Central memory CD4-positive, alpha-beta T cell (primary cell): ENCODE results near the gene UMAD1.

Experiments used
- DNase-seq: peaks from one replicate; pipeline ENCODE4 v3.0.0; 2022

The UMAD1 gene

DNA sequence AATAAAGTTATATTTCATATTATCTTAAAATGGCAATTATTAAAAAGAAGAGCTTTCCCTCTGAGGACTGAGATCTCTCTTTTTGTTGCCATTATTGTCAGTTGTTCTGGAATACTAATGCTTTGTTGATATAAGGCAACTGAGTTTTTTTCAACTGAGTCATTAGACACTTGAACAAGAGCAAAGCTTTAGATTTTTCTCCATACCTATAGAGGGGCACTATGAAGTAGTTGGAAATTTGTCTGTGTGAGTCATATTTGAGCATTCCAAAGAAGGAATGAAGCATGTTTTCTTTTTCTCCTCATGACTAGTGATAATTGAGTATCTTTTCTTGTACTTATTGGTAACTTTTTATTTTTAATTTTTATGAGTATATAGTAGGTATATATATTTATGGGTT, 53.3 kb downstream of the UMAD1 start:
- DNase-seq, result no peak

DNA sequence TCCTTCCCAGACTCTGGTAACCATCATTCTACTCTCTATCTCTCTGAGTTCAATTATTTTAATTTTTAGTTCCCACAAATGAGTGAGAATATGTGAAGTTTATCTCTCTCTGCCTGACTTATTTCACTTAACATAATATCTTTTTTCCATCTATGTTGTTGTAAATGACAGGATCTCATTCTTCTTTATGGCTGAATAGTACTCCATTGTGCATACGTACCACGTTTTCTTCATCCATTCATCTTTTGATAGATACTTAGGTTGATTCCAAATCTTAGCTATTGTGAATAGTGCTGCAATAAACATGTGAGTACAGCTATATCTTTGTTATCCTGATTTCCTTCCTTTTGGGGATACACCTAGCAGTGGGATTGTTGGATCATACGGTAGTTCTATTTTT, 54.0 kb downstream of the UMAD1 start:
- DNase-seq, result no peak

DNA sequence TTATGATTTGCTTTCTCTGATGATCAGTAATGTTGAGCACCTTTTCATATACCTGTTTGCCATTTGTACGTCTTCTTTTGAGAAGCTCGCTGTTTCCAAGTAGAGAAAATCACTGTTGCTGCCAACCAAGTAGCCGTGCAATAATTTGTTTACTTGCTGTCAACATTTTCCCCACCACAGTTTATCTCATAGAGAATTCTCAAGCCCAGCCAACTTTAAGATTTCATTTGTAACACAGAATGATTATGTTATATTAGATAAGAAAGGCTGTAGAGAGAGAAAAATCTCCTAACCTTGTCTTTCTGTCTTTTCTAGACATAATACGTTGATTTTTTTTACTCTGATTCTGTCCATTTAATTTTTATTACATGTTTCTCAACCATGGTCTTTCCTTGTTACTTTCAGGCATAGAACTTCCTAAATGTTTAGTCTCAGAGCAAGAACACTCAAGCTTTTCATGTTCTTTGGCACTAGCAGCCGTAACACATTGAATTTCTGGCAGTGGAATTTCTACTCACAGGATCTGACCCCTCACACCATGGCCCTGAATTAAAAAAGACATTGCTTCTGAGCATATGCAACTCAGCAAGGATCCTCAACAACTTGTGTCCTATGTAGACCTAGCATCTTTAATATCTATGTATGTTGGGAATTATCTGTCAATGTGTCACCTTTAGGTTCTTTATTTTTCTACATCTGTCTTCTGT, 54.7 kb downstream of the UMAD1 start:
- DNase-seq, result no peak

DNA sequence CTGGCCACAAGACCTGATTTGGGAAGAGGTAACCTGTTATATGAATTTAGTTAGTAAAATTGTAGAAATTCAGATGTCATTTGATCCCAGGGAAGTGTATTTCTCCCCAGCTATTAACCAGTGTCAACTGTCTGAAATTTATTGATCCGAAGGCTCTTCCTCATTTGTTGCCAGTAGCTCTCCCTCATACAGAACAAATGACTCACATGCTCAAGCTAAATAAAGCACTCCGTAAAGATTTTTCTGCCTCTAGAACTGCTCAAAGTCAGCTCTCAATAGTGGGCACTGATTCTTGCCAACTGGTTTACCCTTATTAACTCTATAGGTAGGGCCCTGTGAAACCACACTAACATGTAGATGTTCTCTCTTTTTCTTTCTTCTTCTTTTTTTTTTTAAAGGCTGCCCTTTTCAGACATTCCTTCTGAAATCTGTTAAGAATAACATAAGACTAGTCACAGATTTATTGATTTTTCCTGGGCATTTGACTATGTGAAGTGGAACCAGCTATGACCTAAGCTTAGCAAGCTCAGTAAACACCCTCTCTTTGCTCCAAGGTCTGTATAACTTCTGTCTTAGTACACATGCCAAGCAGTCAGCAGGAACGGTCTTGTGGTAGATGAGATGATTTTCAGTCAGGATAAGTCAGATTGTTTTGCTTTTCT, 56.0 kb downstream of the UMAD1 start:
- no peak for DNase-seq

DNA sequence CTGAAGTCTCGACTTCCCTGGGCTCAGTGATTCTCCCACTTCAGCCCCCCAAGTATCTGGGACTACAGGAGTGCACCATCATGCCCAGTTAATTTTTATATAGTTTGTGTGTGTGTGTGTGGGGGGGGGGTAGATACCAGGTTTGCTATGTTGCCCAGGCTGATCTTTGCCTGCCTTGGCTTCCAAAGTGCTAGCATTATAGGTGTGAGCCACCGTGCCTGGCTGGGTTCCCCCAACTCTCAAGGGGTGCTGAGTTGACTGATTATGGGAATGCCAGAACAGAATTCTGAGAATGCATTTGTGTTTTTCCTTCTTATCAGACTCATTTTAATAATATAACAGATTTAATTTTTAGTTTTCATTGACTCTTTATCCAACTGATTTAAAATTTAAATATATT, 58.4 kb downstream of the UMAD1 start:
- no peak for DNase-seq

DNA sequence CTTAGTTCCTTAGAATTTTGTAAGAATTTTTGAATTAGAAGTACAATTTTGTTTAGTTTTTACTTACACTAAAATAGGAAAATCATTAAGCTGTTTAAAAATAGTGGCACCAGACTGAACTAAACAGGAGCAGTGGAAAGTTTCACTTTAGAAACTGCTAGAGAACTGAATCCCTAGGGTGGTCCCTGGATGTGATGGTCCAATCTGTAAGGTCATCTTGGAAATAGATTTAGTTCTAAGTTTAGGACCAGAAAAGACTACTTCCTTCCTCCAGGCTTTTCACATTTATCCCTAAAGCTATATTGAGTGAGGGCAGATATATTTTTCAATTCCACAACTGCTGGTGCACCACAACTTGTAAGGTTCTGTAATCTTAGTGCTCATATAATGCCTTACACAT, 58.8 kb downstream of the UMAD1 start:
- DNase-seq, result no peak

DNA sequence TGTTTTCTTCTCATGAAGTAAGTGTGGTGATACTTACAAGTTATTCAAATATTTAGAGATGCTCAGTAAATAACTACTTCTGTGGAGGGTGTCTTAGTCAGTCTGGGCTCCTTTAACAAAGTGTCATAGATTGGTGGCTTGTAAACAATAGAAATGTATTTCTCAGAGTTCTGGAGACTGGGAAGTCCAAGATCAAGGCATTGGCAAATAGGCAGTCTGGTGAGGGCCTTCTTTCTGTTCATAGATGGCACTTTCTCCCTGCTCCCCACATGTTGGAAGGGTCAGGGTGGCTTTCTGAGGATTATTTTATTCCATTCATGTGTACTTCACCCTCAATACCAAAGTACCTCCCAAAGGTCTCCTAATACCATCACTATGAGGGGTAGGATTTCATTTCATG, 59.4 kb downstream of the UMAD1 start:
- DNase-seq, result no peak

DNA sequence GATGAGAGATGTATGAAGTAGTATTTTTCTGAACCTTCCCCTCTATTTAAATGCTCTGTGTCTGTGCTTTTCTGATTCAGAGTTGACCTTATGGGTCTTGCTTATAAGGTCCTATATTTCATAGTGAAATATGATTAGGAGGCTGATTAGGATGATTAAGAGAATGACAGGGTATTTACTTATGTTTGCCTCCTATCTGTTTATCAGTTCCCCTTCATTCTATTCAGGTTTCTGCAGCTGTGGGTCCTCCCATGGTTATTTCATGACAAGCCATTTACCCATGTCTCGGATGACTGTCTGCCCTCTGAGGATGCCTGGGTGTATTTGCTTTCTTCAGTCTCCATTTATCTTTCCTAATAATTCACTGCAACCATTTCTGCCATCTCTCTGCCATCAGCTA, 61.0 kb downstream of the UMAD1 start:
- no peak for DNase-seq

DNA sequence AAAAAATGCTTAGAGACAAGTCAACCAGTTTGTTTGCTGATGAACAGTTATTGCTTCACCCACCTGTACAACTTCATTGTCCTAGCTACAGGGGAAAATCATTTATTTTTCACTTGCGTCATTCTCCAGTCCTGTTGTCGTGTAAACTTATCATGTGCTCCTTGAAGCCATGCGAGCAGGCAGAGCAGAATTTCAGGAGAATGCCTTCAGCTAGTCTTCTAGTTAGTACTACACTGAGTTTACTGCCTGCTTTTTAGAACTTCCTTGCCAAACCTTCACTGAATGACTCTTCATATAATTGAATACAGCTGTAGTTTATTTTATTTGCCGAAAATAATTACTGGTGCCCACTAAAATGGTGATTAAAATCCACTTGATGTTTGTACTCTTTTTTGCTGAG, 62.3 kb downstream of the UMAD1 start:
- DNase-seq, result no peak

DNA sequence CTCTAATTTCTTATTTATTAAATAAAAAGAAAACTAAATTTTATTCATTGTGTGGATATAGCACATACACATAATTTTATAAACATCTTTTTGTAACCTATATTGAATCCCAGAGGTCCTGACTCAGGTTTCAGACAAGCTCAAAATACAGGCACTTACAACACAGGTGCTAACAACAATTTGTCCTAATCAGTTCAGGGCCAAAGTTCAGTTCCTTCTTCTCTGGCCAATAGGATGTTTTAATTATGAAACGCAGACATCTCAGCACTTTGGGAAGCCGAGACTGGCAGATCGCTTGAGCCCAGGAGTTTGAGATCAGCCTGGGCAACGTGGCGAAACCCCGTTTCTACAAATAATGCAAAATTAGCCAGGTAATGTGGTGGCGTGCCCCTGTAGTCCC, 62.9 kb downstream of the UMAD1 start:
- DNase-seq, result no peak

DNA sequence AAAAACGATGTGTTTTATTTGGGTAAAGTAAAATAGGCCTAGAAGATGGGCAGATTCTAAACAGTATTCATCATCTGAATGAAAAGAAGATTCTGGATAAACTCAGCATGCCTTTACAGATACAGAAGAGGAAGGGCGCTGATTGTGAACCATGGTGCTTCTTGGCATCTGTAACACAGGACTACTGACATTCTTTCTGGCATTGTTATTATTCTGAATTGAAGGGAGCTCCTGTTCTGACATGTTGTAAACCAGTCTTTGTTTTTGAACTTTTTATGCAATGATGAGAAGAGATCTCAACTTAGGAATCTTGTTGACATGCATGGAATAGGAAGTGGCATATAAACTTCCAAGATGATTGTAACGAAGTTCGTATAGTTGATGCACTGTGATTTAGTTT, 64.3 kb downstream of the UMAD1 start:
- no peak for DNase-seq

DNA sequence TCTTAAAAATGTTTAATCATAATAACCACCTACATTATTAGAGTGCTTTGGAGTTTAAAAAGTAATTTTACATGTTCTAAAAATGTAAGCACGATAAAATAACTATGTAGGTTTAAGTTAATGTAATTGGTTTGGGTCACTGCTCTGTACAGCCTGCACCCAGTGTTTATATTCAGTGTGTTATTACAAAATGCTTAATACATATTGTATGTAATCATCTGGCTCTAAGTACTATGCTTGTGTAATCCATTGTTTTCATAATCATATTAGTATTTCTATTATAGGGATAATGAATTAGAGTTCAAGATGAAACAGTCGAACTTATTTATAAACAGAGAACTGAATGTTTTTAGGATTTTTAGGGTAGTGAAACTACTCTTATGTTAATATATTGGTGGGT, 64.8 kb downstream of the UMAD1 start:
- no peak for DNase-seq

DNA sequence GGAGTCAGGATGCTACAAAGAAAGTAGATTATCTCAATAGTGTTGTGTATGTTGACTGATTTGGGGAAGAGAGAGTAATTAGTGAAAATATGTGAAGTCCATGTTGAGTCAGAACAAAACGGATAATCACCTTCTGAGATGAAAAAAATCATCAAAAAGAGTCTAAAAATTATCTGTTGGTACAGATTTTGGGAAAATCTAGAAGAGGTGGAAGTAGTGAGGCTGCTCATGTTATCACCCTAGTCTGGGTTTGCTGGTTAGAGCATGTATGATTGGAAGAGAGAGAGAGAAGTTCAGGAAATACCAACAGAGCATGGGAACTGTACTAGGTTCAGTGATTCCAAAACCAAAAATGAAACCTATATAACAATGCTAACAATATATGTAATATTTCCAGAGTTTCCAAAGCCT, 65.6 kb downstream of the UMAD1 start:
- DNase-seq, result no peak

DNA sequence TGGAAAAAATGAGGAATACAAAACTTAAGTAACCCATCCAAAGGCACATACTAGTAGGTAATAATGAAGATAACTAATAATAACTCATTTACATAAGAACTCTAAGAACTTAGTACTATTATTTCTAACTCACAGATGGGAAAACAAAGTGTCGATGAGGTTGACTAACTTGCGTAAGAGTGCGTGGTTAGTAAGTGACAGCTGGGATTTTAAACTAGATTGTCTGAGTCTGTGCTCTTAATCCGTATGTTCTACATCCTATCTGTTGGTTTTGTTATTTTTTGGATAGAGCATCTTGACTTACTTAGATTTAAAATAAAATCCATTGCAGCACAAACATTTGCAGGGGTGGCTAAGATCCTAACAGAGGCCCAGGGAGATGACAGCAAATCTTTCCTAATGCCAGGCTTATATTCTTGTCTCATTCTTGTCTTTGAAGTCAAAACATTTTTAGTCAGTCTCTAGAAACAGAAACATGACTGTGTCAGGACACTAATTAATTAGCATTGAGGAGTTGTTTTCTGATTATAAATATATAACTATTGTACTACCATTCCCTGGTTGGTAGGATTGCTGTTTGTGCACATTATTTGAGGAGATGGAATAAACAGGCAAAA, 66.1 kb downstream of the UMAD1 start:
- no peak for DNase-seq

DNA sequence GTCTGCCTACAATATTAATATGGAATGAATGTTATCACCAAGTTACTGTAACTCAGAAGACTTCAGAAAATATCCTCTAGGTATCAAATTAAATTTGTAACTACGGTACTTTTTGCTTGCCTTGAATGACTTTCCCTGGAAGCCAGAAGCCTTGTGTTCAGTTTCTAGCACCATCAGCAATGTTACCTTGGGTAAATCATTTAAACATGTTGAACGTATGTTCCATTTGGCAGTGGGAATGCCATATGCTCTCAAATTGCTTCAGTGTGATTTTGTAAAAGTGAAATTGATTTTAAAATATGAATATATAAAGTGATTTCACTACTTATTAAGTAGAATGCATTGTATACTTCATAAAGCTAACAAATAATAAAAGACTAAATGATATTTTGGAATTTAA, 66.7 kb downstream of the UMAD1 start:
- DNase-seq, result no peak

DNA sequence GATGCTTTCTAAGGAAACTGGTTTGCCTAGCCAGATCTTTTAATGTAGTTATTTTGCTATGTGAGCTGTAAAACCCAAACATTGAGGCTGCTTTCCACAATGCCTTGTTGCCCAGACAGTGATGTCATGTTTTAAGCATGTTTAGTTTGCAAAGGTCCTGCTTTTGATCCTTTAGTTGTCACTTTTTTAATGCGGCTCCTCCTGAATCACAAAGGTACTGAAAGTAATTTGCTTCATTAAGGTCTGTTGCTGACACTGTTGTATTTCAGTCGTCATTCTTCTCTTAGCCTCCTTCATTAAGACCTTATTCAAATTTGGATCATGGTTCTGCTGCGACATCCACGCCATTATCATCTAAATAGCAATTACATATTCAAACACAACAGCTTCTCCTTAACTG, 67.3 kb downstream of the UMAD1 start:
- DNase-seq, result no peak

DNA sequence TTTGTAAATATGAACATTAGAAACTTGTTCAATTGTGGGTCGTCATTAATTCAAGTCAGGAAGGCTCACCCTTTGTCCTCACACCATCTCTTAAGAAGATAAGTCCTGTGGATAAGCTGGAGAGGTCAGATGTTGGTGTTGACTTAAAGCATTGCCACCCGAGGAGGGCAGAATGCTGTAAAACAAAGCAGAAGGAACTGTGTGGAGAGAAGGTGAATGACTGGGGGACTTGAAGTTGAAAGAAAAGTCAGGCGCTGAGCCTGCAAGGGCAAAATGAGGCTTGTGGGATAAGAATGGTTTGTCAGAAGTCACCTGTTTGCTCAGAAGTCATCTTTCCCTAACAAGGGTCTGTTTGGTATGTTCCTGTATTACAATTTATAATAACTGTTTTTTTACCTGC, 68.7 kb downstream of the UMAD1 start:
- no peak for DNase-seq

DNA sequence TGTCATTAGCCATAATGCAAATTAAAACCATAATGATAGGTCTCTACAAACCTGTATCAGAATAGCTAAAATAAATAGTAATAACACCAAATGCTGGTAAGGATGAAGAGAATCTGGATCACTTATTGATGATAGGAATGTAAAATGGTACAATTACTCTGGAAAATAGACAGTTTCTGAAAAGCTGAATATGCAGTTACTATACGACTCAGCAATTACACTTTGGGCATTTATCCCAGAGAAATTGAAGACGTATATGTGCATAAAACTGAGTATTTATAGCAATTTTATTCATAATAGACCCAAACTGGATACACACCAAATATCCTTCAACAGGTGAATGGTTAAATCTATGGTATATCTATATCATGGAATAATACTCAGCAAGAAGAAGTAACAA, 69.9 kb downstream of the UMAD1 start:
- DNase-seq, result no peak

DNA sequence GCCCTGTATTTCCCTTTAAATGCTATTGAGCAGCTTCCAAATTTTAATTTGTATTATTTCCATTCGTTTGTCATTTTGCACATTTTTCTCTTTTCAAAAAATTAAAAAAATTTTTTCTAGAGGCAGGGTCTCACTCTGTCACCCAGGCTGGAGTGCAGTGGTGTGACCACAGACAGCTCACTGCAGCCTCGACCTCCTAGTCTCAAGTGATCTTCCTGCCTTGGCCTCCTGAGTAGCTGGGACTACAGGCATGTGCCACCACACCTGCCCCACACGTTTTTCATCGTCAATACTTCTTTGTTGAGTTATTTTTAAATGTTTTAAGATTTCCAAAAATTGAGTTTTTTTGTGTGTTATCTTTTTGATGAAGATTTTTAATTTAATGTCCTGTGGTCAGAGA, 73.2 kb downstream of the UMAD1 start:
- DNase-seq, result no peak

DNA sequence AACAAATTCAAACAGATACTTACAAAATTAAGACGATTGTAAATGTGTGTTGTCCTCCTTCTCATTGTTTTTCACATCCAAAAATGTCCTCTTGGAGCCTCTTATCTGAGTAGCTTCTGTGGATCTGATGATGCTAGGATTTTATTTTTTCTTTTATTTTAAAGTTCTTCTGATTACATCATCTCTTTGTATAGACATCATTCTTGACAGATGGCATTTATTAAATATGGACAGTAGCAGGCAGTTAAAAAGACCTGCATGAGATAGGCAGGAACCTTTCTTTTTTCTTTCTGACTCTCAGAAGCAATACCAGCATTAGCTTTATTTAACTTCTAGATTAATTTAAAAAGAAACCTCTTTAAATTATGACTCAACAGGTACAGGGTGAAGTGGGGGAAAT, 77.9 kb downstream of the UMAD1 start, which contains the start of gene RPA3:
Gene RPA3 (minus strand): TSS at position 116 of the 400 bp plus-strand sequence. CDS start 78,189 bp downstream, outside the sequence.
- DNase-seq, result no peak

DNA sequence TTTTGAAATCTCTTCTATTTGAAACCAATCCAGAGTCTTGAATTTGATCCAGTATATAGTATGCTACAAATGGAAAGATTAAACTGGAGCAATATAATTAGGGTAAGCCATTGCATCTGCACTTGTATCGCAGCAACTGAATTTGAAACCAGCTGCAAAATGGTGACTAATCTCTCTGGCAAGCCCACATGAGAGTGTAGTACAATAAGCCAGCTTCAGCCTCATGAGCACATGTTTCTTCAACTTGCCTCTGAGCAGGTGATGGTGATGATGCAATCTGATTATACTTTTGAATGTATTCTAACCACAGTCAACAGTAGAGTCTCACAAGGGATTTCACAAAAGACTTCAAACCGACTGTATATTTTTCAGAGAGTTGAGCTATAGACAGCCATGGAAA, 78.7 kb downstream of the UMAD1 start:
- peak; percentile 1 for DNase-seq

DNA sequence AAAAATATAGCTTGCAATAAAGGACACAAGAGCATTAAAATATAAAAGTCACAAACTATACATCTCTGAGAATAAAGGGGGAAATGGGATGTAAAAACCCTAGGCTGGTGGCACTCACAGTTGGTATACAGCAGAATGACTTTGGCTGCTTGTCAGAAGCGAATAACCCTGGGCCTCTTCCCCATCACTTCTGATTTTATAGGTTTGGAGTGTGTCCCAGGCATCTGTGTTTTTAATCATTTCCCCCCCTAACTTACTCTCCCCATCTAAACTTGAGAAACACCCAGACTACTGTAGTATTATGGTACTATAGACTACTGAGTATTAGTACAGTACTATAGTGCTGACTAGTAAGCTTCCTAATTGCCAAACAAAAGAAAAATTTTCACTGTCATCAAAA, 79.6 kb downstream of the UMAD1 start:
- no peak for DNase-seq

DNA sequence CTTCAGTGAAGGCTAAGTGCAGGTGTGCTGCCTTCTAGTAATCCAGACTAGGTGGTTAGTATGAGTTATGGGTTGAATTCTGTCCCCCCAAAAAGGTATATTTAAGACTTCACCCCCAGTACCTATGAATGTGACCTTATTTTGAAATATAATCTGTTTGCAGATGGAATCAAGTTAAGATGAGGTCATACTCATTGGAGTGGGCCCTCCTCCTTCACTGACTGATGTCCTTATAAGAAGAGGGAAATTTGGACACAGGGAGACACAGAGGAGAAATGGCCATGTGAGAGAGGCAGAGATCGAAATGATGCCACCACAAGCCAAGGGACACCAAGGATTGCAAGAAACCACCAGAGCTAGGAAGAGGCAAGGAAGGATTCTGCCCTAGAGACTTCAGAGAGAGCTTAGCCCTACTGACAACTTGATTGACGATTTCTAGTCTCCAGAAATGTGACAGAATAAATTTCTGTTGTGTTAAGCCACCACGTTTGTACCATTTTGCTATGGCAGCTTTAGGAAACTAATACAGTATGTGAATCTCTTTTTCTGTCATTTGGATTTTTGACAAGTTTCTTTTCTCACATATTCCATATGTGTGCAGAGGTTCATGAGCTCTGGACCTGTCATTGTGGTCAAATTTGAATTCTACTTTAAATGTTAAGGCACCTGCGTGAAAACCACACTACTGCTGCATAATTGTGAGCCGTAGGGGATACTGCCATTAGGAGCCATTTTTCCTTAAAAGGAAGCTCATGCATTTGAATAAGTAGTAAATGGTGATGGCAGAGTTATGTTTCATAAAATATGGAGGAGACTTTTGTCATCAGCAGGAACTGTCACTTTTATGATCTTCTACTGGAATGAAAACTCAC, 80.4 kb downstream of the UMAD1 start:
- DNase-seq, result no peak
